Osteoblast (primary cell): Measurements from ENCODE around the gene PNKD. TPM values are rescaled to one million over a fixed set of nuclear protein-coding genes. Genes with fewer than 3 reads are reported as not detected.
A peak's percentile ranks its signal among the peaks of the same experiment; 100 is the strongest.

Source experiments
- DNase-seq: peaks from one replicate; pipeline ENCODE4 v3.0.0; 2011; ENCODE audit warnings: low spot score, mixed read lengths; ENCODE audit not compliant: insufficient read length; ENCODE audit errors: missing footprints
- H2AFZ ChIP-seq: 2 replicates; pipeline ENCODE4 v1.6.0; 2011; ENCODE audit warnings: mild to moderate bottlenecking, low read length
- H3K27ac ChIP-seq: 2 replicates; pipeline ENCODE4 v1.5.1; 2011; ENCODE audit warnings: mild to moderate bottlenecking, low read depth, low read length, moderate library complexity
- H3K27me3 ChIP-seq: 2 replicates; pipeline ENCODE4 v1.6.0; 2012; ENCODE audit warnings: mild to moderate bottlenecking, control low read depth, inconsistent platforms, low read length, moderate library complexity; ENCODE audit not compliant: insufficient read depth
- H3K36me3 ChIP-seq: 2 replicates; pipeline ENCODE4 v1.5.1; 2011; ENCODE audit warnings: mild to moderate bottlenecking, low read length, control low read depth, moderate library complexity; ENCODE audit not compliant: insufficient read depth
- H3K4me1 ChIP-seq: 2 replicates; pipeline ENCODE4 v1.5.1; 2011; ENCODE audit warnings: mild to moderate bottlenecking, low read length, control low read depth, moderate library complexity; ENCODE audit not compliant: insufficient read depth
- H3K4me2 ChIP-seq: 2 replicates; pipeline ENCODE4 v1.6.0; 2011; ENCODE audit warnings: mild to moderate bottlenecking, low read length; ENCODE audit not compliant: insufficient read depth
- H3K4me3 ChIP-seq: fragments of 200-600 bp; sonication (generic); 3 replicates; pipeline ENCODE4 v1.5.1; 2012; ENCODE audit warnings: mild to moderate bottlenecking, low read length, inconsistent platforms; ENCODE audit not compliant: insufficient read depth
- H3K79me2 ChIP-seq: 2 replicates; pipeline ENCODE4 v1.6.0; 2012; ENCODE audit warnings: mild to moderate bottlenecking, low read length, control low read depth, inconsistent platforms; ENCODE audit not compliant: insufficient read depth
- H3K9me3 ChIP-seq: 2 replicates; pipeline ENCODE4 v1.5.1; 2011; ENCODE audit warnings: low read depth, low read length, control low read depth
- H4K20me1 ChIP-seq: 2 replicates; pipeline ENCODE4 v1.6.0; 2012; ENCODE audit warnings: mild to moderate bottlenecking, low read length, control low read depth; ENCODE audit not compliant: insufficient read depth
- CTCF ChIP-seq: IDR thresholded peaks from 2 replicates; pipeline ENCODE4 v1.5.1; 2011; ENCODE audit warnings: mild to moderate bottlenecking, low read depth, low read length, moderate library complexity; ENCODE audit errors: extremely low read depth
- total RNA-seq: library from RNA; depleted of rRNA; stranded (reverse); fragments of >200 nt; gene quantifications from 2 replicates; pipeline ENCODE4 v1.2.3, GENCODE V29; 2012

Gene PNKD
- total RNA-seq, 1 donor, result 23.2 TPM

GRCh38 chr2:218224186-218224585 lies 46.1 kb upstream of the PNKD start:
- H3K9me3 ChIP-seq, result no peaks in the 10 kb centered on the region
- no peak overlapping the region for H3K4me2 ChIP-seq
- H3K27ac ChIP-seq, result peak overlapping the region; percentile 30
- no peak for DNase-seq
- peaks cover 51% of the 10 kb centered on the region for H3K4me1 ChIP-seq
- H4K20me1 ChIP-seq, result peaks cover 64% of the 10 kb centered on the region
- H2AFZ ChIP-seq, result no peak overlapping the region
- H3K36me3 ChIP-seq, result peaks cover 64% of the 10 kb centered on the region
- H3K27me3 ChIP-seq, result no peaks in the 10 kb centered on the region
- no peak for TF ChIP-seq CTCF
- H3K4me3 ChIP-seq, result no peak overlapping the region
- peaks cover 84% of the 10 kb centered on the region for H3K79me2 ChIP-seq

- Histone ChIP-seq H3K9me3 (no peaks in the 10 kb centered on the region), H2AFZ (no peak overlapping the region), H3K36me3 (peaks cover 73% of the 10 kb centered on the region), H3K4me2 (no peak overlapping the region), H3K4me1 (peaks cover 47% of the 10 kb centered on the region), H3K4me3 (no peak overlapping the region), H3K27me3 (no peaks in the 10 kb centered on the region), H3K79me2 (peaks cover 75% of the 10 kb centered on the region), H4K20me1 (peaks cover 44% of the 10 kb centered on the region), H3K27ac (no peak overlapping the region)
- DNase-seq, result no peak
- TF ChIP-seq CTCF, result no peak
Measured at GRCh38 chr2:218226903-218227302, 43.4 kb upstream of the PNKD start.

GRCh38 chr2:218228366-218229090 lies 41.8 kb upstream of the PNKD start:
- Histone ChIP-seq H3K9me3 (no peaks in the 10 kb centered on the region), H3K4me3 (peak overlapping the region; percentile 11), H4K20me1 (peaks cover 28% of the 10 kb centered on the region), H3K36me3 (peaks cover 83% of the 10 kb centered on the region), H3K4me2 (peak overlapping the region; percentile 61), H3K27me3 (no peaks in the 10 kb centered on the region), H3K4me1 (peaks cover 36% of the 10 kb centered on the region), H3K79me2 (peaks cover 71% of the 10 kb centered on the region), H3K27ac (peak overlapping the region; percentile 73), H2AFZ (no peak overlapping the region)
- TF ChIP-seq CTCF, result no peak
- peak; percentile 48 for DNase-seq

- H3K27me3 ChIP-seq, result no peaks in the 10 kb centered on the region
- H4K20me1 ChIP-seq, result peaks cover 23% of the 10 kb centered on the region
- peaks cover 86% of the 10 kb centered on the region for H3K36me3 ChIP-seq
- peaks cover 36% of the 10 kb centered on the region for H3K4me1 ChIP-seq
- peak; percentile 85 for DNase-seq
- H3K79me2 ChIP-seq, result peaks cover 70% of the 10 kb centered on the region
- no peak for TF ChIP-seq CTCF
- no peaks in the 10 kb centered on the region for H3K9me3 ChIP-seq
- H3K27ac ChIP-seq, result peak overlapping the region; percentile 73
- H3K4me2 ChIP-seq, result peak overlapping the region; percentile 61
- H3K4me3 ChIP-seq, result no peak overlapping the region
- no peak overlapping the region for H2AFZ ChIP-seq
Measured at GRCh38 chr2:218229239-218229638, 41.1 kb upstream of the PNKD start.
